ENCODE data around the gene TSPAN18.
A peak's percentile ranks its signal among the peaks of the same experiment; 100 is the strongest.

Gene TSPAN18

GRCh38 chr11:44848963-44849350 is 122.2 kb downstream of the TSPAN18 start:
- Mint-ChIP-seq H3K36me3 (ENCODE audit: low read depth) (peaks cover 31% of the 10 kb centered on the region), H3K27me3 (ENCODE audit: low read depth, poor library complexity) (peaks cover 5% of the 10 kb centered on the region)
- no peak for TF ChIP-seq CTCF (IDR thresholded peaks at IDR 0.05)

GRCh38 chr11:44849424-44849823 is 122.7 kb downstream of the TSPAN18 start:
- Mint-ChIP-seq H3K4me1 (peaks cover 48% of the 10 kb centered on the region), H3K4me3 (no peak overlapping the region), H3K27ac (no peak overlapping the region), H3K27me3 (ENCODE audit: low read depth, poor library complexity) (peaks cover 5% of the 10 kb centered on the region), H3K9me3 (peaks cover 29% of the 10 kb centered on the region), H3K36me3 (ENCODE audit: low read depth) (peaks cover 26% of the 10 kb centered on the region)
- DNase-seq = no peak
- no peak for TF ChIP-seq CTCF (IDR thresholded peaks at IDR 0.05)

More at GRCh38 chr11:44848963-44849350, 122.2 kb downstream of the TSPAN18 start:
- DNase-seq = no peak
- peaks cover 44% of the 10 kb centered on the region for H3K4me1 Mint-ChIP-seq
- H3K4me3 Mint-ChIP-seq = no peak overlapping the region
- peak overlapping the region; percentile 79 for H3K27ac Mint-ChIP-seq
- H3K9me3 Mint-ChIP-seq = peaks cover 34% of the 10 kb centered on the region

- peaks cover 48% of the 10 kb centered on the region for H3K4me1 Mint-ChIP-seq
- peaks cover 21% of the 10 kb centered on the region for H3K36me3 Mint-ChIP-seq (ENCODE audit: low read depth)
- no peak for TF ChIP-seq CTCF (IDR thresholded peaks at IDR 0.05)
- peaks cover 24% of the 10 kb centered on the region for H3K9me3 Mint-ChIP-seq
- H3K27ac Mint-ChIP-seq = peak overlapping the region; percentile 68
- DNase-seq = no peak
- no peak overlapping the region for H3K4me3 Mint-ChIP-seq
- peaks cover 5% of the 10 kb centered on the region for H3K27me3 Mint-ChIP-seq (ENCODE audit: low read depth, poor library complexity)
Observed at GRCh38 chr11:44849922-44850321, 123.2 kb downstream of the TSPAN18 start.

GRCh38 chr11:44851496-44851895 is 124.7 kb downstream of the TSPAN18 start:
- Mint-ChIP-seq H3K4me1 (peaks cover 53% of the 10 kb centered on the region), H3K27me3 (ENCODE audit: low read depth, poor library complexity) (peaks cover 5% of the 10 kb centered on the region), H3K9me3 (peaks cover 11% of the 10 kb centered on the region), H3K27ac (no peak overlapping the region), H3K4me3 (no peak overlapping the region), H3K36me3 (ENCODE audit: low read depth) (peaks cover 7% of the 10 kb centered on the region)
- TF ChIP-seq CTCF (IDR thresholded peaks at IDR 0.05) = no peak
- DNase-seq = no peak

- no peak for TF ChIP-seq CTCF (IDR thresholded peaks at IDR 0.05)
- Mint-ChIP-seq H3K4me3 (no peak overlapping the region), H3K27ac (no peak overlapping the region), H3K36me3 (ENCODE audit: low read depth) (no peaks in the 10 kb centered on the region), H3K27me3 (ENCODE audit: low read depth, poor library complexity) (peaks cover 5% of the 10 kb centered on the region), H3K4me1 (peaks cover 60% of the 10 kb centered on the region), H3K9me3 (peaks cover 4% of the 10 kb centered on the region)
- no peak for DNase-seq
Observed at GRCh38 chr11:44852159-44852747, 125.5 kb downstream of the TSPAN18 start.

GRCh38 chr11:44852952-44853351 is 126.2 kb downstream of the TSPAN18 start:
- peaks cover 5% of the 10 kb centered on the region for H3K27me3 Mint-ChIP-seq (ENCODE audit: low read depth, poor library complexity)
- no peak overlapping the region for H3K4me3 Mint-ChIP-seq
- TF ChIP-seq CTCF (IDR thresholded peaks at IDR 0.05) = no peak
- no peaks in the 10 kb centered on the region for H3K9me3 Mint-ChIP-seq
- H3K27ac Mint-ChIP-seq = no peak overlapping the region
- H3K36me3 Mint-ChIP-seq (ENCODE audit: low read depth) = no peaks in the 10 kb centered on the region
- peaks cover 67% of the 10 kb centered on the region for H3K4me1 Mint-ChIP-seq
- no peak for DNase-seq

Data from nephron progenitor cell (in vitro differentiated cells).